Bronchial epithelial cell (primary cell): ENCODE measurements around the gene SLCO1B3. TPM values are rescaled to one million over a fixed set of nuclear protein-coding genes. Genes with fewer than 3 reads are reported as not detected.

Experiments
- DNase-seq: peaks from one replicate; pipeline ENCODE4 v3.0.0-alpha.2; 2010; ENCODE audit warnings: low read depth
- FAIRE-seq: peaks from 2 replicates; lab custom pipeline; 2011; peaks lifted over from hg19 to GRCh38; lab: Jason Lieb, UNC
- H3K27me3 ChIP-seq: 2 replicates; pipeline ENCODE4 v1.5.1; 2011; ENCODE audit warnings: low read length; ENCODE audit not compliant: control insufficient read depth, insufficient read depth
- H3K36me3 ChIP-seq: 2 replicates; pipeline ENCODE4 v1.5.1; 2011; ENCODE audit warnings: low read length; ENCODE audit not compliant: control insufficient read depth, insufficient read depth
- H3K4me3 ChIP-seq: 2 replicates; pipeline ENCODE4 v1.5.1; 2011; ENCODE audit warnings: mild to moderate bottlenecking, low read depth, low read length, control low read depth
- total RNA-seq: library from RNA; depleted of rRNA; stranded (reverse); fragments of >200 nt; gene quantifications from 2 replicates; pipeline ENCODE4 v1.2.1, GENCODE V29; 2014
- TF ChIP-seq, protein P1 (sequence below): IDR thresholded peaks from 2 replicates; pipeline ENCODE4 v1.5.1; 2011; ENCODE audit warnings: mild to moderate bottlenecking, moderate library complexity, low read length, control low read depth, inconsistent platforms; ENCODE audit not compliant: insufficient read depth, severe bottlenecking

The SLCO1B3 gene
- total RNA-seq, 1 donor from 2014 or later = 0.79 TPM

DNA sequence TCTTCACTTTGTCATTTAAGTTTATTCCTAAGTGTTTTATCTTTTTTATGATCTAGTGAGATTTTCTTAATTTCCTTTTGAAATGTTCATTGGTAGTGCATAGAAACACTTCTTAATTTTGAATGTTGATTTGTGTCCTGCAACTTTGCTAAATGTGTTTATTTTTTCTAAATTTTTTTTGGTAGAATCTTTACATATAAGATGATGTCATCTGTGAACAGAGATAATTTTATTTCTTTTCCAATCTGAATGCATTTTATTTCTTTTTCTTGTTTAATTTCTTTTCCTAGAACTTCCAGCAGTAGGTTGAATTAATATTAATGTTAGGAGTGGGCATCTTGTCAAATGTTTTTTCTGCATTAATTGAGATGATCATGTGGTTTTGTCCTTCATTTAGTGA lies 42.1 kb downstream of the SLCO1B3 start:
- H3K27me3 ChIP-seq = no peaks in the 10 kb centered on the region
- no peaks in the 10 kb centered on the region for H3K36me3 ChIP-seq
- DNase-seq (no peak), FAIRE-seq (no peak)
- no peak overlapping the region for H3K4me3 ChIP-seq
- TF ChIP-seq, protein P1, sequence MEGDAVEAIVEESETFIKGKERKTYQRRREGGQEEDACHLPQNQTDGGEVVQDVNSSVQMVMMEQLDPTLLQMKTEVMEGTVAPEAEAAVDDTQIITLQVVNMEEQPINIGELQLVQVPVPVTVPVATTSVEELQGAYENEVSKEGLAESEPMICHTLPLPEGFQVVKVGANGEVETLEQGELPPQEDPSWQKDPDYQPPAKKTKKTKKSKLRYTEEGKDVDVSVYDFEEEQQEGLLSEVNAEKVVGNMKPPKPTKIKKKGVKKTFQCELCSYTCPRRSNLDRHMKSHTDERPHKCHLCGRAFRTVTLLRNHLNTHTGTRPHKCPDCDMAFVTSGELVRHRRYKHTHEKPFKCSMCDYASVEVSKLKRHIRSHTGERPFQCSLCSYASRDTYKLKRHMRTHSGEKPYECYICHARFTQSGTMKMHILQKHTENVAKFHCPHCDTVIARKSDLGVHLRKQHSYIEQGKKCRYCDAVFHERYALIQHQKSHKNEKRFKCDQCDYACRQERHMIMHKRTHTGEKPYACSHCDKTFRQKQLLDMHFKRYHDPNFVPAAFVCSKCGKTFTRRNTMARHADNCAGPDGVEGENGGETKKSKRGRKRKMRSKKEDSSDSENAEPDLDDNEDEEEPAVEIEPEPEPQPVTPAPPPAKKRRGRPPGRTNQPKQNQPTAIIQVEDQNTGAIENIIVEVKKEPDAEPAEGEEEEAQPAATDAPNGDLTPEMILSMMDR = no peak

DNA sequence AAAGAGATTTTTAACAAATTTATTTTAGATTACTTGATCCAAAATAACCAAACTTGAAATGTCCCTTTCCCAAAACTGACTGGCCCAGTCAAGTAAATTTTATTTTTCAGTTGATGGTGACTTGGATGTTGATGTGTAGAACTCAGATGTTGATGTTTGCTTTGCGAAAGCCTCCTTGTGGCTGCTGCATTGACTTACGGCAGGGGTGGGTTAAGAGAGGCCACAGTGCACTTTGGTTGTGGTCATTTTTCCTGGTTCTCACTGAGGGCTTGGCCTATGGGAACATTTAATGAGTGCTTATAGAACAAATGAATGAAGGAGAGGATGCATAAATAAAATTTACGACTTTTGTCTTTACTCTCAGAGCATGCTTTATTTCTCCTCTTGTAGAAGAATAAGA lies 52.6 kb downstream of the SLCO1B3 start:
- H3K27me3 ChIP-seq = no peaks in the 10 kb centered on the region
- FAIRE-seq = no peak
- H3K36me3 ChIP-seq = no peaks in the 10 kb centered on the region
- no peak for DNase-seq
- TF ChIP-seq, protein P1 = no peak
- no peak overlapping the region for H3K4me3 ChIP-seq

DNA sequence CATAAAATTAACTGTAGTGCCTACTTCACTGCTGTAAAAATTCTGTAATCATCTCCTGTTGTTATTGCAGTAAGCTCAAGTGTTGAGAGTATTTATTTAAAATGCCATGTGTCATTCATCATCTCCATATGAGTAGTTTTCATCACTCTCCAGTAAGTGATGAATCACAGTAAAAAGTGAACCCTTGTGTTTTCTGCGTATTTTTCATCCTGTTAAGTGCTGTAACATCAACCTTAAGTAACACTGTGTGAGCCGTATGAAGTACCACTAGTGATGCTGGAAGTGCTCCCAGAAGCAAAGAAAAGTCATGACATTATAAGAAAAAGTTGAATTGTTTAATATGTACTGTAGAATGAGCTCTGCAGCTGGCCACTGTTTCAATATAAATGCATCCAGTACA lies 55.4 kb downstream of the SLCO1B3 start:
- no peaks in the 10 kb centered on the region for H3K36me3 ChIP-seq
- no peak overlapping the region for H3K4me3 ChIP-seq
- TF ChIP-seq, protein P1 = no peak
- no peak for FAIRE-seq
- H3K27me3 ChIP-seq = no peaks in the 10 kb centered on the region
- DNase-seq = peak; percentile 17

DNA sequence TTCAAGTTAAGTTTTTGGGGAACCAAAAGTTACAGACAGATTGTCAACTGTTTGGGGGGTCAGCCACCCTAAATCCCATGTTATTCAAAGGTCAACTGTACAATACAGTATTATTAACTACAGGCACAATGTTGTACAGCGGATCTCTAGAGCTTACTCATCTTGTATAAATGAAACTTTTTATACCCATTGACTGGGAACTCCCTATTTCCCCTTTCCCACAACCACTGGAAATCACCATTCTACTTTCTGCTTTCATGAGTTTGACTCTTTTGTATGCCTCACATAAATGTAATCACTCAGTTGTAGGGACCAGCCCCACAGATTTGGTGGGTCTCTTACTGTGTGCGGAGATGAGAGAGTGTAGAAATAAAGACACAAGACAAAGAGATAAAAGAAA lies 57.8 kb downstream of the SLCO1B3 start:
- FAIRE-seq (no peak), DNase-seq (no peak)
- Histone ChIP-seq H3K4me3 (no peak overlapping the region), H3K27me3 (no peaks in the 10 kb centered on the region), H3K36me3 (no peaks in the 10 kb centered on the region)
- TF ChIP-seq, protein P1 = no peak

DNA sequence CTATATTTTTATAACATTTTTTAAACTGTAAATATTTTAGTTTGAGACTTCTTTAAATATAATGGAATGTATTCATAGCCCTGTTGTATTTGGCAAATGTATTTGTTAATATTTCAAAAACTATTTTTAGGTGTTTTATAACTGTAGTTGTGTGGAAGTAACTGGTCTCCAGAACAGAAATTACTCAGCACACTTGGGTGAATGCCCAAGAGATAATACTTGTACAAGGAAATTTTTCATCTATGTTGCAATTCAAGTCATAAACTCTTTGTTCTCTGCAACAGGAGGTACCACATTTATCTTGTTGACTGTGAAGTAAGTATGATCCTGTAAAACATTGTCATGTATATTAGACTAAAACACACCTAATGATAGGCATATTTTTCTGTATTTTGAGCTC lies 72.8 kb downstream of the SLCO1B3 start:
- DNase-seq (peak; percentile 42), FAIRE-seq (no peak)
- TF ChIP-seq, protein P1 = no peak
- H3K36me3 ChIP-seq = no peaks in the 10 kb centered on the region
- H3K4me3 ChIP-seq = no peak overlapping the region
- no peaks in the 10 kb centered on the region for H3K27me3 ChIP-seq

DNA sequence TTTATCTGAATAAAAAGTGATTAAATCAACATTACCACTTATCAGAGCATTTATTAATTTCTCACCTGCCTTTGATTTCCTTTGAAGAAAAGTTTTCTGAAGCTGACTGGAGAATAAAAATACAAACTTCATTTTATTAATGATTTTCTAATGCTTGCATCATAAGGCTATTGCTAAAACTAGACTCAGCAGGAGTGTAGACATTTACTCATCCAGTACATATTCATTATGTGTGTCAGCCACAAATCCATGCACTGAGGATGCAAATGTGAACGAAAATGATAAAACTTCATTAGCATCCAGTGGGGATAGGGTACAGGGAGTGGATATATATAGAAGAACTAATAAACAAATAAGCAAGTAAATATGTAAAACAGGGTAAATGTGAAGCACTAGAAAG lies 74.6 kb downstream of the SLCO1B3 start:
- H3K27me3 ChIP-seq = no peaks in the 10 kb centered on the region
- no peaks in the 10 kb centered on the region for H3K36me3 ChIP-seq
- FAIRE-seq (no peak), DNase-seq (no peak)
- no peak overlapping the region for H3K4me3 ChIP-seq
- TF ChIP-seq, protein P1 = no peak
